Breast epithelium (tissue), 3 donors: ENCODE results near the gene CEP85L.

Experiments
- POLR2A ChIP-seq: fragments of 450-650 bp; IDR thresholded peaks from one replicate; pipeline ENCODE4 v1.6.1; 2016; ENCODE audit warnings: antibody characterized with exemption, mild to moderate bottlenecking, moderate library complexity
- POLR2AphosphoS5 ChIP-seq, 3 donors: sonication (generic); formaldehyde crosslinking; IDR thresholded peaks; one replicate each; pipeline ENCODE4 v1.6.1; 2017; ENCODE audit warnings: antibody characterized with exemption in 3 of 3
- TF ChIP-seq, protein P1 (sequence below), 3 donors: fragments of 450-650 bp; IDR thresholded peaks; one replicate each; pipeline ENCODE4 v1.5.1; 2016 to 2017; ENCODE audit warnings: antibody characterized with exemption in 3 of 3, mild to moderate bottlenecking in 3 of 3, moderate library complexity in 3 of 3

DNA sequence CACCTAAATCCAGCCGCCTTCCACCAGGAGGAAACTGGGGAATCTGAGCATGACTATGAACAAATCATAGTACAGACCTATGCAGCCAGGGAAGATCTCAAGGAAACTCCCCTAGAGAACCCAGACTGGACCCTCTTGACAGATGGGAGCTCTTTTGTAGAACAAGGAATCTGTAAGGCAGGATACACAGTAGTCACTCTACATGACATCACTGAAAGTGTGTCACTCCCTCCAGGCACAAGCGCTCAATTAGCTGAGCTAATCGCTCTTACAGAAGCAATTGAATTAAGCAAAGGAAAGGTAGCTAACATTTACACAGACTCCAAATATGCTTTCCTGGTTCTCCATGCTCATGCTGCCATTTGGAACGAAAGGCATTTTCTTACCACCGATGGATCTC, 66.5 kb downstream of the CEP85L start:
- TF ChIP-seq, protein P1, sequence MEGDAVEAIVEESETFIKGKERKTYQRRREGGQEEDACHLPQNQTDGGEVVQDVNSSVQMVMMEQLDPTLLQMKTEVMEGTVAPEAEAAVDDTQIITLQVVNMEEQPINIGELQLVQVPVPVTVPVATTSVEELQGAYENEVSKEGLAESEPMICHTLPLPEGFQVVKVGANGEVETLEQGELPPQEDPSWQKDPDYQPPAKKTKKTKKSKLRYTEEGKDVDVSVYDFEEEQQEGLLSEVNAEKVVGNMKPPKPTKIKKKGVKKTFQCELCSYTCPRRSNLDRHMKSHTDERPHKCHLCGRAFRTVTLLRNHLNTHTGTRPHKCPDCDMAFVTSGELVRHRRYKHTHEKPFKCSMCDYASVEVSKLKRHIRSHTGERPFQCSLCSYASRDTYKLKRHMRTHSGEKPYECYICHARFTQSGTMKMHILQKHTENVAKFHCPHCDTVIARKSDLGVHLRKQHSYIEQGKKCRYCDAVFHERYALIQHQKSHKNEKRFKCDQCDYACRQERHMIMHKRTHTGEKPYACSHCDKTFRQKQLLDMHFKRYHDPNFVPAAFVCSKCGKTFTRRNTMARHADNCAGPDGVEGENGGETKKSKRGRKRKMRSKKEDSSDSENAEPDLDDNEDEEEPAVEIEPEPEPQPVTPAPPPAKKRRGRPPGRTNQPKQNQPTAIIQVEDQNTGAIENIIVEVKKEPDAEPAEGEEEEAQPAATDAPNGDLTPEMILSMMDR (IDR thresholded peaks at IDR 0.05), result no peak
- TF ChIP-seq POLR2A (no peak), POLR2AphosphoS5 (IDR thresholded peaks at IDR 0.05) (no peak)
